ENCODE data around the gene ABCA1.
A peak's percentile ranks its signal among the peaks of the same experiment; 100 is the strongest.

The ABCA1 gene

DNA sequence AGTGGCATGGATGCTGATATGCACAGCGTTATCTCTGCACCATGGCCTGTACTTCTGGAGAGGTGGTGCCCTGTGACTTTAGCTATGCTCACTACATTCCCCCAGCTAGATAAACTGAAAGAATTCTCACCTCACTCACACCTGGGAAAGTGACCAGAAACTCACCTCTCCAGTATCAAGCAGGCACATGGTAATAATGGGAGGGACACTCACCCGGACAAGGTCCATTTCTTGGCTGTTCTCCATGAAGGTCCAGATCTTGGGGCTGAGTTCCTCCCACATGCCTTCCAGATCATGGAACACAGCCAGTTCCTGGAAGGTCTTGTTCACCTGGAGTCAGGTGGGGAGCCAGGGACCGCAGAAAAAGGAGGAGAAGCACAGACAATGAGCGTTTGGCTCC lies 91.2 kb downstream of the ABCA1 start:
- H3K4me3 ChIP-seq: no peak overlapping the region
- no peak for DNase-seq (ENCODE audit: low read depth, low spot score)
- H3K27ac ChIP-seq: no peak overlapping the region
- no peaks in the 10 kb centered on the region for H3K9me3 ChIP-seq (ENCODE audit: low read depth, low read length)
- no peak overlapping the region for H3K9ac ChIP-seq (ENCODE audit: insufficient read length)
- TF ChIP-seq FOXP2 (optimal IDR thresholded peaks at IDR 0.05; ENCODE audit: control extremely low read depth, extremely low read length, insufficient read depth): no peak
- TF ChIP-seq EZH2 (IDR thresholded peaks at IDR 0.05): no peak
- no peak for TF ChIP-seq POLR2AphosphoS5 (IDR thresholded peaks at IDR 0.05; ENCODE audit: borderline replicate concordance, low read depth, low read length)
- H3K36me3 ChIP-seq (ENCODE audit: insufficient read depth, low read length): no peaks in the 10 kb centered on the region

DNA sequence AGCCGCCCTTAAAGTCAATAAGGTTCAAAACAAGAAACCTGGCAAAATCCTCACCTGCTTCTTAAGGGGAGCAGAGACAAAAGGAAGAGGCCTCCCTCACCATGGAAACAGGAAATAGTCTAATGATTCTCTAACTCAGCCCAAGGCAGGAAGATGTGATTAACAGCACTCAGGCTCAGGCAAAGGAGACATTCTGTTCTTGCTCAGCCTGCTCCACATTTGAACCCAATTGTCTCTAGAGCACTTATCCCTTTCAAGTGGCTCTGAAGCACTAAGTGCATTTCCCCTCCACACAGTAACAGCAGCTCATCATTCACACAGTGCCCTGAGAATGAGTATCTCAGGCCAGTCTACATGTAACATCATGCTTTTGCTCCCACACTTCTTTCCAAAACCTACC lies 91.7 kb downstream of the ABCA1 start:
- Histone ChIP-seq H3K36me3 (ENCODE audit: insufficient read depth, low read length) (no peaks in the 10 kb centered on the region), H3K9me3 (ENCODE audit: low read depth, low read length) (no peaks in the 10 kb centered on the region), H3K9ac (ENCODE audit: insufficient read length) (no peak overlapping the region), H3K4me3 (no peak overlapping the region), H3K27ac (no peak overlapping the region)
- peak; percentile 51 for DNase-seq (ENCODE audit: low read depth, low spot score)
- TF ChIP-seq FOXP2 (optimal IDR thresholded peaks at IDR 0.05; ENCODE audit: control extremely low read depth, extremely low read length, insufficient read depth) (peak; percentile 22), EZH2 (IDR thresholded peaks at IDR 0.05) (no peak)

DNA sequence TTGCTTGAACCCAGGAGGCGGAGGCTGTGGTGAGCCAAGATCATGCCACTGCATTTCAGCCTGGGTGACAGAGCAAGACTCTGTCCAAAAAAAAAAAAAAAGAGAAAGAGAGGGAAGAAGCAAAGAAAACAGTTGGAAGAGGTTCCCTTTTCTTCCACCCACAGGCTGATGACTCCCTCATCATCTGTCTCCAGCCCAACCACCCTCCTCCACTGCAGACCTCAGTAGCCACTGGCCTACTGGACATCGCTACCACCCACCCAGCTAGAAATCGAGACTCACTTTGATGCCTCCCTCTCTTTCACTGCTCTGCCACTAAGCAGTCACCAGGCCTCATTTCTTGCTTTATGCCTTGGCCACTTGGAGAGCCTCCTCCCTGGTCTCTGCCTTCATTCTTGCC lies 92.8 kb downstream of the ABCA1 start:
- Histone ChIP-seq H3K9me3 (ENCODE audit: low read depth, low read length) (no peaks in the 10 kb centered on the region), H3K9ac (ENCODE audit: insufficient read length) (no peak overlapping the region), H3K4me3 (no peak overlapping the region), H3K36me3 (ENCODE audit: insufficient read depth, low read length) (no peaks in the 10 kb centered on the region), H3K27ac (no peak overlapping the region)
- no peak for DNase-seq (ENCODE audit: low read depth, low spot score)
- no peak for TF ChIP-seq FOXP2 (optimal IDR thresholded peaks at IDR 0.05; ENCODE audit: control extremely low read depth, extremely low read length, insufficient read depth)
- no peak for TF ChIP-seq EZH2 (IDR thresholded peaks at IDR 0.05)
- TF ChIP-seq POLR2AphosphoS5 (IDR thresholded peaks at IDR 0.05; ENCODE audit: borderline replicate concordance, low read depth, low read length): no peak

DNA sequence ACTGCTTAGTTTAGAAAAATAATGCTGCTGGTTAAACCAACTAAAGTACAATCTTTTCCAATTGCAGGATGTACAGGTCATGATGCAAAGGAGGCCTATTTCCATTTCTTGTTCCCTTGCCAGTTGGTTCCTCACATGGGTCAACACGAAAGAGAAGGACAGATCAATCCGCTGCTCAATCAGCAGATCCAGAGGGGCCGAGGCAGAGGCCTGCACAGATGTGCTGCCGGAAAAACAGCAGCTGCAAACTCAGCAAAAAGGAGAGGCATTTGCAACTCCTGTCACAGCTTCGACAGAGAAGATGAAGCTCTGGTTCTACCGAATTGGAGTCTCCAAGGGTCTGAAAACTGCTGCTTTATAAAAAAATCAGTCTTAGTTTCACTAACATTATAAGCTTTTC lies 94.3 kb downstream of the ABCA1 start:
- Histone ChIP-seq H3K4me3 (no peak overlapping the region), H3K9ac (ENCODE audit: insufficient read length) (no peak overlapping the region), H3K27ac (no peak overlapping the region), H3K36me3 (ENCODE audit: insufficient read depth, low read length) (no peaks in the 10 kb centered on the region), H3K9me3 (ENCODE audit: low read depth, low read length) (no peaks in the 10 kb centered on the region)
- TF ChIP-seq FOXP2 (optimal IDR thresholded peaks at IDR 0.05; ENCODE audit: control extremely low read depth, extremely low read length, insufficient read depth) (no peak), POLR2AphosphoS5 (IDR thresholded peaks at IDR 0.05; ENCODE audit: borderline replicate concordance, low read depth, low read length) (no peak), EZH2 (IDR thresholded peaks at IDR 0.05) (no peak)
- no peak for DNase-seq (ENCODE audit: low read depth, low spot score)

DNA sequence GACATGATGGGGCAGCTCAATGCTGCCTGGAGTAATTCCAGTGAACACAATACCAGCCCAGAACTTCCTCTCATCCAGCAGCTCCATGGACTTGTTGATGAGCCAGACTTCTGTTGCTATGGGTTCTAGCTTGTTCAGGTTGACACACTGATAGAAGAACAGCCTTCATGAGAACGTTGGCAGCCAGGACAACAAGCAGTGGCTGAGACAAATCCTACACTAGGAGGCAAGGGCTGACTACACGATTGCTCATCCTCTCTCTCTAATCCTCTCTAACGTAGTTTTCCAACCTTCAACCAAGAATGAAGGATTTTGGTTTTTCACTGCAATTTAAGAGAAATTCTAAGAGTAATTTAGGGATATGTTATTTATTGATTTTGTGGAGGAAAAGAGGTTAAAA lies 96.3 kb downstream of the ABCA1 start:
- Histone ChIP-seq H3K9me3 (ENCODE audit: low read depth, low read length) (no peaks in the 10 kb centered on the region), H3K4me3 (no peak overlapping the region), H3K36me3 (ENCODE audit: insufficient read depth, low read length) (no peaks in the 10 kb centered on the region), H3K27ac (no peak overlapping the region), H3K9ac (ENCODE audit: insufficient read length) (no peak overlapping the region)
- DNase-seq (ENCODE audit: low read depth, low spot score): no peak
- TF ChIP-seq FOXP2 (optimal IDR thresholded peaks at IDR 0.05; ENCODE audit: control extremely low read depth, extremely low read length, insufficient read depth) (no peak), EZH2 (IDR thresholded peaks at IDR 0.05) (no peak), POLR2AphosphoS5 (IDR thresholded peaks at IDR 0.05; ENCODE audit: borderline replicate concordance, low read depth, low read length) (no peak)

DNA sequence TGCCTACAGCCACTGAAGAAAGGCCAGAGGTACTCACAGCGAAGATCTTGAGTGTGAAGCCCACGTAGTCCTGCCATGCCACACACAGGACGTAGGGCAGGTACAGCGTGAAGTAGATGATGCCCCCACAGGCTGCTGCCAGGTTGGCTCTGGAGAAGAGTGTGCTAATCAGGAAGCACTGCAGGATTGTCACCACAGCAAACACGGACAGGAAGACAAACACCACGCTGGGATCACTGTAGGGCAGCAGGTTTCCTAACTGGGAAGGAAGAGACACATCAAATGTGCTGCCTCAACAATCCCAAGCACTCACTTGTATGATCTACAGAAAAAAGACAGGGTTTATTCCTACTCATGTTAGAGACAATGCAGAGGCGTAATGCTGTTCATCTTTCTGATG lies 101.0 kb downstream of the ABCA1 start:
- H3K9ac ChIP-seq (ENCODE audit: insufficient read length): no peak overlapping the region
- TF ChIP-seq FOXP2 (optimal IDR thresholded peaks at IDR 0.05; ENCODE audit: control extremely low read depth, extremely low read length, insufficient read depth) (no peak), EZH2 (IDR thresholded peaks at IDR 0.05) (no peak), POLR2AphosphoS5 (IDR thresholded peaks at IDR 0.05; ENCODE audit: borderline replicate concordance, low read depth, low read length) (no peak)
- H3K36me3 ChIP-seq (ENCODE audit: insufficient read depth, low read length): no peaks in the 10 kb centered on the region
- no peaks in the 10 kb centered on the region for H3K9me3 ChIP-seq (ENCODE audit: low read depth, low read length)
- no peak overlapping the region for H3K4me3 ChIP-seq
- no peak overlapping the region for H3K27ac ChIP-seq
- no peak for DNase-seq (ENCODE audit: low read depth, low spot score)

DNA sequence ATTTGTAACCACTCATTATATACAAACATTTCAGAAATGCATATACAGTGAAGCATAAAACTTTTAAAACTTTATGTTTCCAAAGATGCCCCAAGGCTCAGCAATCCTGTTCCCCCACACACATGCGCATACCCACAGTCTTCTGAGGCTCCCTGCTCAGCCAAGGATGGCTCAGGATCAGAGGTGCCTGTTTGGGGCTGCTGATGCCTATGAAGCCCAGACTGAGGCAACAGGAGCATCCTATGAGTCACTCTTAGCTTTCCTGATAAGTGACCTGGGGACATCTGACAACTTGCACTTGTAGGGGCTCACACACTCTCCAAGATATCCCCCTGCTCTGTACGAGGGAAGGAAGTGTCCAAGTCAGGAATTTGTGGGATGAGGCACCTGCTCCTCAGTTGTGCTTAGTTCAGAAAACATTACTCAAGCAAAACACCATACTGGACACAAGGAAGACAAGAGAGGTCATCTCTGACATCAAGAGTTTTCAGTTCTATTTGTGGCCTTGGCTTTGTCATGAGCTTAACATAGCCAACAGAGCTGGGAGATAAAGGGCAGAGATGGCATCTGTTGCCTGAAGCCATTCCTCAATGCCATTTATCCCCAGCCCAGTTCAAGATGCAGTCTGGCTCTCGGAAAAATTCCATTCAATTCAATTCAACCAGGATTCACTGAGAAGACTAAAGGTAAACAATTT lies 101.7 kb downstream of the ABCA1 start:
- Histone ChIP-seq H3K9me3 (ENCODE audit: low read depth, low read length) (no peaks in the 10 kb centered on the region), H3K36me3 (ENCODE audit: insufficient read depth, low read length) (no peaks in the 10 kb centered on the region), H3K9ac (ENCODE audit: insufficient read length) (no peak overlapping the region), H3K4me3 (no peak overlapping the region), H3K27ac (no peak overlapping the region)
- no peak for TF ChIP-seq FOXP2 (optimal IDR thresholded peaks at IDR 0.05; ENCODE audit: control extremely low read depth, extremely low read length, insufficient read depth)
- no peak for TF ChIP-seq POLR2AphosphoS5 (IDR thresholded peaks at IDR 0.05; ENCODE audit: borderline replicate concordance, low read depth, low read length)
- no peak for TF ChIP-seq EZH2 (IDR thresholded peaks at IDR 0.05)
- DNase-seq (ENCODE audit: low read depth, low spot score): no peak

DNA sequence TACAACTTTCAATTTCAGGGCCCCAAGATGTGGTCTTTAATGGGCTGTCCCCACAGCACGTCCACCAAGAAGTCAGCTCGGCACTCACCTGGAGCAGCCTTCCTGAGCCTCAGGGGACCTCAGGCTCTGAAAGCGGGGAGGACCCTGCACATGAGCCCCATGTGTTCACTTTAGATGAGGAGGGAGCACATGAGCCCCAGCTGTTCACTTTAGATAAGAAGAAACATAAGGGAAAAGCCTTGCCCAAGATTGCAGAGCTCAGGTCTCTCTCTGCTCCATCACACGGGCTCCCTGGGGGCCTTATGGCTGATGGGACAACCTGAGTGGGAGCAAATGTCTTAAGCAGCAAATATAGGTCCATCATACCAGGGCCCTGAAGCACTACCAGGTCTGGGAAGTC lies 107.6 kb downstream of the ABCA1 start:
- Histone ChIP-seq H3K36me3 (ENCODE audit: insufficient read depth, low read length) (no peaks in the 10 kb centered on the region), H3K27ac (no peak overlapping the region), H3K9me3 (ENCODE audit: low read depth, low read length) (no peaks in the 10 kb centered on the region), H3K9ac (ENCODE audit: insufficient read length) (no peak overlapping the region), H3K4me3 (no peak overlapping the region)
- TF ChIP-seq POLR2AphosphoS5 (IDR thresholded peaks at IDR 0.05; ENCODE audit: borderline replicate concordance, low read depth, low read length) (no peak), EZH2 (IDR thresholded peaks at IDR 0.05) (no peak), FOXP2 (optimal IDR thresholded peaks at IDR 0.05; ENCODE audit: control extremely low read depth, extremely low read length, insufficient read depth) (no peak)
- DNase-seq (ENCODE audit: low read depth, low spot score): no peak

DNA sequence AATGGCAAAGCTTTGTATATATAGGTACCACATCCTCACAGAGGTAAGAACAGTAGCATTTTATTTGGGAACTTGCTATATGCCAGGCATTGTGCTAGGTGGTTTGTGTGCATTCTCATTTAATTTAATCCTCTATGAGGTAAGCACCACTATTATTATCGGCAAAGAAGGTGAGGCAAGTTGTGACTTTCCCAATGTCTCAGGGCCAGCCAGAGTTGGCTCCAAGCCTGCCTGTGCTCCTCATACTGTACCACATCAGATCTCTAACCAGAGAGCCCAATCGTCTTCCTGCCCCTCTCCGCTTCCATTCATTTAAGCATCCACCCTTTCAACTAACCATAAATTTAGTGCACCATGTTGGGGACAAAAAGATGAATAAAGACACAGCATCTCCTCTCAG lies 108.9 kb downstream of the ABCA1 start:
- Histone ChIP-seq H3K9ac (ENCODE audit: insufficient read length) (no peak overlapping the region), H3K4me3 (no peak overlapping the region), H3K9me3 (ENCODE audit: low read depth, low read length) (no peaks in the 10 kb centered on the region), H3K27ac (no peak overlapping the region), H3K36me3 (ENCODE audit: insufficient read depth, low read length) (no peaks in the 10 kb centered on the region)
- no peak for TF ChIP-seq POLR2AphosphoS5 (IDR thresholded peaks at IDR 0.05; ENCODE audit: borderline replicate concordance, low read depth, low read length)
- DNase-seq (ENCODE audit: low read depth, low spot score): no peak
